ENCODE data around the gene HDAC7.

GRCh38 chr12:47814539-47815170 lies 5.0 kb downstream of the HDAC7 start:
- TF ChIP-seq, protein P1, sequence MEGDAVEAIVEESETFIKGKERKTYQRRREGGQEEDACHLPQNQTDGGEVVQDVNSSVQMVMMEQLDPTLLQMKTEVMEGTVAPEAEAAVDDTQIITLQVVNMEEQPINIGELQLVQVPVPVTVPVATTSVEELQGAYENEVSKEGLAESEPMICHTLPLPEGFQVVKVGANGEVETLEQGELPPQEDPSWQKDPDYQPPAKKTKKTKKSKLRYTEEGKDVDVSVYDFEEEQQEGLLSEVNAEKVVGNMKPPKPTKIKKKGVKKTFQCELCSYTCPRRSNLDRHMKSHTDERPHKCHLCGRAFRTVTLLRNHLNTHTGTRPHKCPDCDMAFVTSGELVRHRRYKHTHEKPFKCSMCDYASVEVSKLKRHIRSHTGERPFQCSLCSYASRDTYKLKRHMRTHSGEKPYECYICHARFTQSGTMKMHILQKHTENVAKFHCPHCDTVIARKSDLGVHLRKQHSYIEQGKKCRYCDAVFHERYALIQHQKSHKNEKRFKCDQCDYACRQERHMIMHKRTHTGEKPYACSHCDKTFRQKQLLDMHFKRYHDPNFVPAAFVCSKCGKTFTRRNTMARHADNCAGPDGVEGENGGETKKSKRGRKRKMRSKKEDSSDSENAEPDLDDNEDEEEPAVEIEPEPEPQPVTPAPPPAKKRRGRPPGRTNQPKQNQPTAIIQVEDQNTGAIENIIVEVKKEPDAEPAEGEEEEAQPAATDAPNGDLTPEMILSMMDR (IDR thresholded peaks at IDR 0.05): no peak
- no peak for TF ChIP-seq POLR2A (IDR thresholded peaks at IDR 0.05)
